GM19099 (cell line): Measurements from ENCODE around the gene WHRN.

Experiments used
- POLR2A ChIP-seq: IDR thresholded peaks from 3 replicates; pipeline ENCODE4 v1.6.1; 2011; ENCODE audit warnings: low read depth; ENCODE audit not compliant: insufficient read length; ENCODE audit errors: extremely low read depth

WHRN gene

GRCh38 chr9:114364134-114365041 lies 140.9 kb downstream of the WHRN start:
- TF ChIP-seq POLR2A = no peak

- TF ChIP-seq POLR2A = no peak
These were observed 141.8 kb downstream of the WHRN start for GRCh38 chr9:114363424-114363823.

GRCh38 chr9:114362394-114362793 lies 142.9 kb downstream of the WHRN start:
- TF ChIP-seq POLR2A = no peak

DNA sequence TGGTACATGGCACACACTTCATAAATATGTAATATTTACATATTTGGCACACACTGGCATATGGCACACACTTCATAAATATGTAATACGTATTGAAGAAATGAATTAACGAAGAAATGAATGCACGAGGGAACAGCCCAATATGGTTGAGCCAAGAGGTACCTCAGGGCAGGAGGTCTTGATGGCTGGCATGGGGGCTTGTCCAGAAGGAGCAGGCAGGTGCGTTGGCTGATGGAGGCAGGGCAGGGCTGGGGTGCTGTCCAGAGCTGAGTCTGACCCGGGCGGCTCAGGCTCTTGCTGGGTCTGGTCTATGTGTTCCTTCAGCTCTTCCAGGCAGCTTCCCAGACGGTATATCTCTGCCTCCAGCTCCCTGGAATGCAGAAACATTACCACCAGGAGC lies 143.7 kb downstream of the WHRN start:
- TF ChIP-seq POLR2A = no peak

DNA sequence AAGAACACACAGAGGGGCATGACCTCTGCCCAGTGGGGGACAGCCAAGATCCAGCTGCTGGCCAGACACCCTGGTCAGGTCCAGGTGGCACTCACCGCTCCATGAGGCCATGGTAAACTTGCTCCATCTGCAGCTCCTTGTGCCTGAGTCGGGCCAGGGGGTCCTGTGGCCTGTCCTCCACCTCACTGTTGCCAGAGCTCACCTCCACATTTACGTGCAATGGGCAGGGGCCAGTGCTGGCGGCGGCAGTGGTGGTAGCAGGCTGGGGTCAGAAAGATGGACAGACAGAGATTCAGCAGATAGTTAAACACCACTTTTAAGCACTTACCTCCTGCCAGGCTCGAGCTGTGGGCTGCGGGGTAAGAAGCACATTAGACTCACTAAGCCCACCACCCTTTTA lies 145.5 kb downstream of the WHRN start:
- no peak for TF ChIP-seq POLR2A

- no peak for TF ChIP-seq POLR2A
These were observed 147.4 kb downstream of the WHRN start for GRCh38 chr9:114357911-114358328.

- TF ChIP-seq POLR2A = no peak
These were observed 147.9 kb downstream of the WHRN start for GRCh38 chr9:114357360-114357759.

DNA sequence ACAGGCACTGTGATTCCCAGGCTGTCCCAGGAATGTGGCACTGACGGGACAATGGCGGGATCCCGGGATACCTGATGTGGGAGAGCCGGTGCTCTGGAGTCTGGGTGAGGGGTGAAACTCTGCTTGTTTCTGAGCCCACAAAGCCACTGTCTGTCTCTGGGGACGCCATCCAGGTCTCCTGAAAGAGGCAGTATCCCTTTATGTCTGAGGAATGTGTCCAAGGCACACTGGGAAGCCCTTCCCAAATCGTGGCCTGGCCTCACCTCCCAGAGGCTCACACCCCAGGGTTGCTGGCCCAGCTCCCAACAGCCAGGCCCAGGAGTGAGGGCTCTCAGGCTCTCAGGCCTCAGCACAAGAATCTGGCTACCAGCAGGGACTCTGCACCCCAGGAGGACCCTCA lies 148.5 kb downstream of the WHRN start:
- no peak for TF ChIP-seq POLR2A

DNA sequence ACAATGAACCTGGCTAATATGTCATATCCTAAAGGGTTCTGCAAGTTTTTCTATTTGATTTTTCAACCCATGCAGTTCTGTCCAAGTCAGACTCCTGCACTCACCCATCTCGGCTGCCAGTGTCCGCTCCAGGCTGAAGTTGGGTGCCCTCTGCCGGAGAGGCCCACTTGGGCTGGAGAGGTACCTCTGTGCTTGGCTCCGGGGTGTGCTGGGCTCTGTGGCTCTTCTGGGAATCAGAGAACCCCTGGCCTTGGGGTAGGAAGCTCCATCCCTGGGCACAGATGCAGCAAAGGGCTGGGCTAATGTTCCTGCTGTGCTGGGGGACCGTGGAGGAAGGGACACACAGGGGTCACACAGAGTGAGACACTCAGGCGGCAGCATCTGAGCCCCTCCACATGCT lies 149.5 kb downstream of the WHRN start:
- TF ChIP-seq POLR2A = no peak
